DMS114 treated with DMSO at 0.1 percent for 48 hours (cell line): ENCODE data around the gene UNC5A.

Experiments used
- DNase-seq: peaks from one replicate; lab custom pipeline; 2025; ENCODE audit not compliant: unreplicated experiment; lab: John Stamatoyannopoulos, UW

The UNC5A gene

DNA sequence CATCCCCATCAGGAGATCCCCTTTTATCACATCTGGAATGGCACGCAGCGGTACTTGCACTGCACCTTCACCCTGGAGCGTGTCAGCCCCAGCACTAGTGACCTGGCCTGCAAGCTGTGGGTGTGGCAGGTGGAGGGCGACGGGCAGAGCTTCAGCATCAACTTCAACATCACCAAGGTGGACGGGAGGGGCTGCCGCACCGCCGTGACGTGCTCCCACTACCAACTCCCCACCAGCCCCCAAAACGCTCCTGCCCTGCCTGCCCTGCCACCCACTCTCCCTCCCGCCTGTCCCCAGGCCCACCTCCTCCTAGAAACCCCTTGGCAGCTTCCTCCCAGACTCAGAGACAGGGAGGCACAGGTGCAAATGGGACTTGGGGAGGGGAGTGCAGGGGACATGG lies 68.1 kb downstream of the UNC5A start:
- DNase-seq: no peak

- DNase-seq: no peak
Observed at GRCh38 chr5:176878906-176879662, 68.7 kb downstream of the UNC5A start.

DNA sequence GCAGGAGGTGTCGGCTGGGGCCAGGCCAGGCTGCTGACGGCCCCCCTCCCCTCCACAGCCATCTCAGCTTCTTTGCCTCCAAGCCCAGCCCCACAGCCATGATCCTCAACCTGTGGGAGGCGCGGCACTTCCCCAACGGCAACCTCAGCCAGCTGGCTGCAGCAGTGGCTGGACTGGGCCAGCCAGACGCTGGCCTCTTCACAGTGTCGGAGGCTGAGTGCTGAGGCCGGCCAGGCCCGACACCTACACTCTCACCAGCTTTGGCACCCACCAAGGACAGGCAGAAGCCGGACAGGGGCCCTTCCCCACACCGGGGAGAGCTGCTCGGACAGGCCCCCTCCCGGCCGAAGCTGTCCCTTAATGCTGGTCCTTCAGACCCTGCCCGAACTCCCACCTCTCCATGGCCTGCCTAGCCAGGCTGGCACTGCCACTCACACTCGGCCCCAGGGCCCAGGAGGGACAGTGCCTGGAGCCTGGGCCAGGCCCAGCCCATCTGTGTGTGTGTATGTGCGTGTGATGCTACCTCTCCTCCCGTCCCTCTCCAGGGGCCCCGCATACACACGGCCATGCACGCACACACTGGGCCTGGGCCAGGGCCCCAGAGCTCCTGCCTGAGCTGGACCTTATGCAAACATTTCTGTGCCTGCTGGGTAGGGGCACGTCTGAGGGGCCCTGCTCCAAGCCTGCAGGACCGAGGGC lies 69.5 kb downstream of the UNC5A start:
- no peak for DNase-seq

- no peak for DNase-seq
Observed at GRCh38 chr5:176880366-176881020, 70.1 kb downstream of the UNC5A start.

GRCh38 chr5:176881021-176881749 lies 70.8 kb downstream of the UNC5A start:
- no peak for DNase-seq

DNA sequence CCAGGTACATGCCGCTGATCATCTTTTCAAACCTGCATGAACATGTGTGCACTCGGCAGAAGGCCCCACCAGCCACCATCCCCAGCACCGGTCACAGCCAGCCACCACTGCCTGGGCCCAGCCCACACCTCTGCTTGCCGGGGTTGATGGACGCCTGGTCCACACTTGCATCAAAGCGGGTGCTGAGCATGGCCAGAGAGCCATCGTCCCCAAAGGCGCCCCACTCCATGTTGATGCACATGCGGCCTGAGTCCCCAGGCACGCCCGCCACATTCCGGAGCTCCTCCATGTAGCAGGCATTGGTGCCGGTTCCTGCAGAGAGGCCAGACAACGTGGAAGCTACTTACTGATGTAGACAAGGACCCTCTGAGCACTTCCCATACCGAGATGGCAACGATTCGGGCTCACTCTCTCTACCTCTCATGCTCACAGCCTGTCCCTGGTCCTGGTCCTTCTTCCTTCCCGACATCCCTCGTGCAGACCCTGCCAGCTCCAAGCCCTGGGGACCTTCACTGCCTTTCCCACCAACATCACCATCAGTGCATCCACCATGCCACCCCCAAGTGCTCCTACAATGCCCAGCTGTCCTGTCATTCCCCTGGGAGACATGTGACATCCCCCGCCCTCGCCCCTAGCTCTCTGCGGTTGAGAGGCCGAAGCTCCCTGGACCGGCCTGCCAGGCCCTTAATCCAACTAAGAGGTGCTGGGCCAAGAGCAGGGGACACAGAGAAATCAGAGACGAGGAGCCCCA lies 71.6 kb downstream of the UNC5A start:
- DNase-seq: no peak

- no peak for DNase-seq
Observed at GRCh38 chr5:176882567-176882903, 72.2 kb downstream of the UNC5A start.

DNA sequence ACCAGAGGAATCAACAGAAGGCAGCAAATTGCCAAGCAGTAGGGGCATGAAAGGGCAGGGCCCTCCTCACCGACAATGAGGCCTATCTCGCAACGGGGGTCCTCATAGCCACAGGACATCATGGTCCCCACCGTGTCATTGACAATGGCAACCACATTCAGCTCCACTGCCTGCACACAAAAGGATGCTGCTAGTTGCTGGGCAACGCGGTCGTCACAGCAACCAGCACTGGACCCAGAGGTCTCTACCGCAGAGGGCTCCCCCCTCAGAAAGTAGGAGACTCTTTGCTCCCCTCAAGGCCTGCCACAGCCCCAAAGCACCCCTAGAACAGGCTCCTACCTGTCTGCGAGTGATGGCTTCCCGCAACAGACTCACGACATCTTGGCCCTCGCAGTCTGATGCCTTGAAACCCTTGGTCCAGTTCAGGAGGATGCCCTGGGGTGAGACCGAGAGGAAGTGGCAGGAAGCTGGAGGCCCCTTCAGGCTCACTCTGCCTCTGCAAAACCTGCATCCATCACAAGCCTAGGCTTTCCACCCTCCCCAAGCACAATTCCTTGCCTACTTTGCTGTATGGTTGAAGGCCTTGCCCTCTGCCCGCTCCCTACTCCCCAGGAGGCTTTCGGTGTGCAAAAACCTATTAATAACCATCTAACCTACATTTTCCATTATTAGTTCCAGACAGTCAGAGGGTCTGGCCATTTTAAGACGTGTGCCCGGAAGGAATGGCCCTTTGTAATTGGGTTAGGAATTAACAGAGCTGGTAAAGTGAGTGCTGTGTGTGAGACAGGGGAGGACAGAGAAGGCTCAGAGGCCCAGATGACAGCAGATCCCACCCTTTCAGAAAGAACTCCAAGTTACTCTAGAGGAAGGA lies 73.6 kb downstream of the UNC5A start:
- no peak for DNase-seq

GRCh38 chr5:176884571-176884890 lies 74.2 kb downstream of the UNC5A start:
- no peak for DNase-seq

DNA sequence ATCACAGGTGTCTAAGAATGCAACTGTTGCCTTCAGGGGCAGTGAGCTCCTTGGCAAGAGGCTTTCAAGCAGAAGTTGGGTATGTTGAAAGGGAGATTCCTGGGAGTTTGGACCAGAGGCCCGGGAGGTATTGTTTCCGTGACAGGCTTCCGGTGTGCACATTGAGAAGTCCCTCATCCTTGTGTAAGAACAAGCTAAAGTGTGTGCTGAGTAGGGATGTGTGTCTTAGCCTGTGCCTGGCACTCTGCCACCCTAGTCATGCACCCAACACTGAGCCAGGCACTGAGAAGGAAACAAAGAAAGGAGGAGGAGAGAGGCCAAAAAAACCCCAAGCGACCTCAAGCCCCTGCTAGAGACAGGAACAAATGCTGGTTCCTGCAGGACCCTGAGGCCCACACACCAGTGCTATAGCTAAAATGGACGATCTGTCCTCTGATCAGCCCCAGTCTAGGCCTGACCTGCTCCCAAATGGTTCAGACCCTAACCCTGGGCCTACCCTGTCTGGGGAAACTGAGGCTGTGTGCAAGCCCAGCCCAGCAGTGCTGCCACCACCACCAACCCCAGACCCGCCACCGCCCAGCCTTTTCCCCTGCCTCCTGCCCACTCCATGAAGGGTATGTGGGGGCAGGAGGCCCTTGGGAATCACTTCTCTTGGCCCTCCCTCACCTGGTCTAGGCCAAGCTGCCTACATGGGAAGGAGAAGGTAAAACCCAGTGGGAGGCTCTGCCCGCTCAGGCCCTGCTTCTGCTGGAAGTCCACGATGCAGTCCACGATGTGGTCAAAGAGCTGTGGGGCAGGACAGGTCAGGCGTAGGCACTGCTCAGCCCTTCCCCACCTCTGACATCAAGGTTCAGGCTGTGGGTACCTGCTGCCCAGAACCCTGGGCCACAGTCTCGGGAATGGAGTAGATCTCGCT lies 76.2 kb downstream of the UNC5A start:
- no peak for DNase-seq

- DNase-seq: no peak
Observed at GRCh38 chr5:176887252-176887849, 77.0 kb downstream of the UNC5A start.

- DNase-seq: no peak
Observed at GRCh38 chr5:176888016-176888864, 77.9 kb downstream of the UNC5A start.

GRCh38 chr5:176888865-176889165 lies 78.5 kb downstream of the UNC5A start:
- no peak for DNase-seq

GRCh38 chr5:176889321-176890280 lies 79.2 kb downstream of the UNC5A start:
- DNase-seq: no peak

DNA sequence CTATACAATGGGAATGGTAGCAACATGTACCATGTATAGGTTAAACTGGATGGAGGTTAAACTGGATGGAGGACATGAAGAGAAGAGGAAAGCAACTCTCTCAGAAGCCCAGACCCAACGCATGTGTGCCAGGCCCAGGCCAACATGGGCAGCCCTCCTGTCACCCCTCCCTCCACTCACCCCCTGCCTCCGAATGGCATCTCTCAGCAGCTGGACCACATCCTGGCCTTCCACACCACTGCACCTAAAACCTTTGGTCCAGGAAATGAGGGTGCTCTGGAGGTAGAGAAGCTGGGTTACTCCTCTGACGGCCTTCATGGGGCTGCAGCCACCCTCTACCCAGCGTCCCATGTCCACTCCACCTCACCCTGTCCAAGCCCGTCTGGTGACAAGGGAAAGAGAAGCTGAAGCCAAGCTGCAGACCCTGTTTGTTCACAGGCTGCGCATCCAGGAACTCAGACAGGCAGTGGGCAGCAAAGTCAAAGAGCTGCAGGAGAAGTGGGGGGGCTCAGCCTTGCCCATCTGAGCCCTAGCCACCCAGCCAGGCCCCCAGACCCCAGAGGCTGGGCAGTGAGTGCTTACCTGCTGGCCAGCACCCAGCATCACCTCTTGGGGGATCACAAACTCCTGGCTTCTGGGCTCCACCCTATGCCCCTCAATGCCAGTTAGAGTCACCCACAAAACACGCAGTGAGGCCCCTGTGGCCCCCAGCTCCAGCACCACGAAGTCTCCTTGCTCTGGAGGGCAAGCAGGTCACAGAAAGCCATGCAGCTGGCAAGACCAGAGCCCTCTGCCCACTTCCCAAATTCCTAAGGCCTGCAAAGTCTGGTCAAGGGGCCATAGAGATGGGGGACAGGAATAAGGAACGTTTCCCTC lies 80.3 kb downstream of the UNC5A start:
- DNase-seq: no peak
